ENCODE results near the gene WNT7B. TPM values are rescaled to one million over a fixed set of nuclear protein-coding genes. Genes with fewer than 3 reads are reported as not detected.

WNT7B gene
- total and polyA plus RNA-seq, 2 experiments from 2014 or later, result 0.10 TPM; not detected in 1

GRCh38 chr22:45878901-45879551, 97.9 kb downstream of the WNT7B start:
- H3K4me2 ChIP-seq, result no peak overlapping the region
- no peak overlapping the region for H3K4me3 ChIP-seq
- H3K9me2 ChIP-seq (ENCODE audit: insufficient read depth), result no peaks in the 10 kb centered on the region
- no peak for TF ChIP-seq ETS1 (IDR thresholded peaks at IDR 0.05)
- TF ChIP-seq ZNF114 (CRISPR knock-in tag; IDR thresholded peaks at IDR 0.05), result no peak
- TF ChIP-seq EZH2phosphoT487 (IDR thresholded peaks at IDR 0.05; ENCODE audit: unreplicated experiment), result no peak
- TF ChIP-seq NANOG (IDR thresholded peaks at IDR 0.05; ENCODE audit: borderline replicate concordance), result no peak
- TF ChIP-seq POLR2AphosphoS5 (IDR thresholded peaks at IDR 0.05; ENCODE audit: low read depth), result no peak
- TF ChIP-seq EZH2 (IDR thresholded peaks at IDR 0.05; ENCODE audit: low read depth, unreplicated experiment), result no peak
- TF ChIP-seq CREB1 (CRISPR knock-in tag; IDR thresholded peaks at IDR 0.05; ENCODE audit: low read depth), result no peak
- no peak for TF ChIP-seq JUNB (IDR thresholded peaks at IDR 0.05; ENCODE audit: unreplicated experiment)
- TF ChIP-seq ZNF331 (CRISPR knock-in tag; IDR thresholded peaks at IDR 0.05; ENCODE audit: low read depth), result no peak
- no peaks in the 10 kb centered on the region for H4K20me1 ChIP-seq (replicated peaks; ENCODE audit: insufficient read depth)
- DNase-seq (ENCODE audit: low spot score) (no peak), ATAC-seq (peak; percentile 11; the same call in 2 of the 3 replicates)
- no peak overlapping the region for H2AFZ ChIP-seq
- H3K27me3 Mint-ChIP-seq (ENCODE audit: insufficient read depth, low read depth, poor library complexity), result peaks cover 36% of the 10 kb centered on the region
- H3K9me3 Mint-ChIP-seq, result no peaks in the 10 kb centered on the region
- H3K79me2 ChIP-seq (replicated peaks; ENCODE audit: insufficient read depth), result no peaks in the 10 kb centered on the region
- H3K36me3 Mint-ChIP-seq (ENCODE audit: low read depth), result no peaks in the 10 kb centered on the region
- no peak overlapping the region for H3K27ac Mint-ChIP-seq
- peaks cover 9% of the 10 kb centered on the region; the same call in 1 of the 2 replicates for H3K4me1 ChIP-seq (ENCODE audit: insufficient read depth)
- no peaks in the 10 kb centered on the region for H3K36me3 ChIP-seq (ENCODE audit: insufficient read depth)
- H3K4me3 Mint-ChIP-seq, result no peak overlapping the region
- H3F3A ChIP-seq (replicated peaks; ENCODE audit: low read depth), result no peaks in the 10 kb centered on the region
- no peak overlapping the region for H3K27ac ChIP-seq (ENCODE audit: low read depth)
- no peaks in the 10 kb centered on the region for H3K27me3 ChIP-seq (ENCODE audit: insufficient read depth)
- peaks cover 21% of the 10 kb centered on the region for H3K4me1 Mint-ChIP-seq

GRCh38 chr22:45878051-45878781, 98.7 kb downstream of the WNT7B start:
- peak; percentile 28 for ATAC-seq

More at GRCh38 chr22:45878051-45878781, 98.7 kb downstream of the WNT7B start:
- Histone ChIP-seq H3K79me2 (replicated peaks; ENCODE audit: insufficient read depth) (no peaks in the 10 kb centered on the region), H4K20me1 (replicated peaks; ENCODE audit: insufficient read depth) (no peaks in the 10 kb centered on the region), H3K27ac (ENCODE audit: low read depth) (no peak overlapping the region), H3K36me3 (ENCODE audit: insufficient read depth) (no peaks in the 10 kb centered on the region), H3F3A (replicated peaks; ENCODE audit: low read depth) (no peaks in the 10 kb centered on the region), H3K9me2 (ENCODE audit: insufficient read depth) (no peaks in the 10 kb centered on the region), H3K4me1 (ENCODE audit: insufficient read depth) (peaks cover 9% of the 10 kb centered on the region; the same call in 1 of the 2 replicates), H3K4me2 (no peak overlapping the region), H3K4me3 (no peak overlapping the region), H2AFZ (no peak overlapping the region), H3K27me3 (ENCODE audit: insufficient read depth) (no peaks in the 10 kb centered on the region)
- TF ChIP-seq ZNF114 (CRISPR knock-in tag; IDR thresholded peaks at IDR 0.05) (no peak), STAT1 (IDR thresholded peaks at IDR 0.05; ENCODE audit: unreplicated experiment) (no peak), ETS1 (IDR thresholded peaks at IDR 0.05) (no peak), POLR2AphosphoS5 (IDR thresholded peaks at IDR 0.05; ENCODE audit: low read depth) (no peak), CREB1 (CRISPR knock-in tag; IDR thresholded peaks at IDR 0.05; ENCODE audit: low read depth) (no peak)
- TF ChIP-seq, protein P1, sequence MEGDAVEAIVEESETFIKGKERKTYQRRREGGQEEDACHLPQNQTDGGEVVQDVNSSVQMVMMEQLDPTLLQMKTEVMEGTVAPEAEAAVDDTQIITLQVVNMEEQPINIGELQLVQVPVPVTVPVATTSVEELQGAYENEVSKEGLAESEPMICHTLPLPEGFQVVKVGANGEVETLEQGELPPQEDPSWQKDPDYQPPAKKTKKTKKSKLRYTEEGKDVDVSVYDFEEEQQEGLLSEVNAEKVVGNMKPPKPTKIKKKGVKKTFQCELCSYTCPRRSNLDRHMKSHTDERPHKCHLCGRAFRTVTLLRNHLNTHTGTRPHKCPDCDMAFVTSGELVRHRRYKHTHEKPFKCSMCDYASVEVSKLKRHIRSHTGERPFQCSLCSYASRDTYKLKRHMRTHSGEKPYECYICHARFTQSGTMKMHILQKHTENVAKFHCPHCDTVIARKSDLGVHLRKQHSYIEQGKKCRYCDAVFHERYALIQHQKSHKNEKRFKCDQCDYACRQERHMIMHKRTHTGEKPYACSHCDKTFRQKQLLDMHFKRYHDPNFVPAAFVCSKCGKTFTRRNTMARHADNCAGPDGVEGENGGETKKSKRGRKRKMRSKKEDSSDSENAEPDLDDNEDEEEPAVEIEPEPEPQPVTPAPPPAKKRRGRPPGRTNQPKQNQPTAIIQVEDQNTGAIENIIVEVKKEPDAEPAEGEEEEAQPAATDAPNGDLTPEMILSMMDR (conservative IDR thresholded peaks at IDR 0.05; ENCODE audit: low read depth in 2 of 2), result no peak
- H3K4me3 Mint-ChIP-seq, result peak overlapping the region; percentile 41; the same call in 1 of the 3 replicates
- H3K27me3 Mint-ChIP-seq (ENCODE audit: insufficient read depth, low read depth, poor library complexity), result peaks cover 36% of the 10 kb centered on the region
- no peaks in the 10 kb centered on the region for H3K36me3 Mint-ChIP-seq (ENCODE audit: low read depth)
- peaks cover 21% of the 10 kb centered on the region for H3K4me1 Mint-ChIP-seq
- no peaks in the 10 kb centered on the region for H3K9me3 Mint-ChIP-seq
- no peak overlapping the region for H3K27ac Mint-ChIP-seq
- no peak for DNase-seq (ENCODE audit: low spot score)

All from GM23338 (cell line).